Measurements from ENCODE around the gene NOTCH1.

The NOTCH1 gene

DNA sequence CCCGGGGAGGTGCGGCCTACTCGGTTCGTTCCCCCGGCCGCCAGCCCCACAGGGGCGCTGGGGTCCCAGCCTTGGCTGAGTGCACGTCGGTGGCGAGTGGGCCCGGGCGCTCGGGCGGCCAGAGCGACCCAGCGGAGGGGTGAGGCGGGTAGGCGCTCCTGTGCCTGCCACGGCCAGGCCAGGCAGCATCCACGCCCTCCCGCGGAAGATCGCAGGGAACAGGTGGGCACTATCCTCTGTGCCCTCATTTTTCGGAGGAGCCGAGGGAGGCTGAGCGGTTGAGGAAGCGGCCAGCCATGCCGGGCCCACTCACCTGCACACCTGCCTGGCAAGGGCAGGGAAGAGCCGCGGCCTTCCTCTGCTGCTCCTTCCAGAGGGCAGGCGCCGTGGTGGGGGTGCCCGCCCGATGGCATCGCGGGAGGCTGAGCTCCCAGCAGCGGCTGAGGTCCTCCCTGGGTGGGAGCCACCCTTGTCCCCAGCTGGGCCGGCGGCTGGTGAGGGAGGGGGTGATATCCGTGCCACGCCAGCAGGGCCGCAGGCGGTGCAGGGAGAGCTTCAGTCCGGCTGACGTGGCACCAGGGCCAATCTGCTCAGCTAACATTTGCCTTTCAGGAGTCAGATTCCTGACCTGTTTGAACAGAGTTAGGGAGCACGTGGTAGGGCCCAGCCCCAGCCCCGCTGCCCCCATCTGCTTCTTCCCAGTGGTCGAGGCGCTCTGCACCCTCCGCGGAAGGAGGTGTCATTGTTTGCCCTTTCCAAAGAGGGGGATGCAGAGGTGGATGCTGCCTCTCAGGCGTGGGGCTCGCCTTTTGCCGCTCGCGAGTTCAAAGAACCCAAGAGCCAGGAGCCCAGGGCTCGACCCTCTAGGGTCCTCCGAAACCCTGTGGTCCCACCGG, 61.4 kb downstream of the NOTCH1 start:
- peak in 2 of 3 donors; percentile 5 to 8 for DNase-seq
- Histone ChIP-seq H3K36me3 (ENCODE audit: control insufficient read depth, insufficient read depth, low read length) (peaks cover 3% of the 10 kb centered on the region), H3K4me3 (ENCODE audit: insufficient read depth, low read depth, low read length, poor library complexity, severe bottlenecking) (peak overlapping the region; percentile 49), H3K27ac (ENCODE audit: insufficient read depth, low read length, poor library complexity, severe bottlenecking) (peak overlapping the region; percentile 91), H3K27me3 (replicated peaks; ENCODE audit: control insufficient read depth, insufficient read depth, low read length, poor library complexity, severe bottlenecking) (no peaks in the 10 kb centered on the region), H3K4me1 (ENCODE audit: control insufficient read depth, insufficient read depth, low read length, poor library complexity, severe bottlenecking) (peaks cover 21% of the 10 kb centered on the region), H3K9me3 (ENCODE audit: control insufficient read depth, low read length) (no peaks in the 10 kb centered on the region)

DNA sequence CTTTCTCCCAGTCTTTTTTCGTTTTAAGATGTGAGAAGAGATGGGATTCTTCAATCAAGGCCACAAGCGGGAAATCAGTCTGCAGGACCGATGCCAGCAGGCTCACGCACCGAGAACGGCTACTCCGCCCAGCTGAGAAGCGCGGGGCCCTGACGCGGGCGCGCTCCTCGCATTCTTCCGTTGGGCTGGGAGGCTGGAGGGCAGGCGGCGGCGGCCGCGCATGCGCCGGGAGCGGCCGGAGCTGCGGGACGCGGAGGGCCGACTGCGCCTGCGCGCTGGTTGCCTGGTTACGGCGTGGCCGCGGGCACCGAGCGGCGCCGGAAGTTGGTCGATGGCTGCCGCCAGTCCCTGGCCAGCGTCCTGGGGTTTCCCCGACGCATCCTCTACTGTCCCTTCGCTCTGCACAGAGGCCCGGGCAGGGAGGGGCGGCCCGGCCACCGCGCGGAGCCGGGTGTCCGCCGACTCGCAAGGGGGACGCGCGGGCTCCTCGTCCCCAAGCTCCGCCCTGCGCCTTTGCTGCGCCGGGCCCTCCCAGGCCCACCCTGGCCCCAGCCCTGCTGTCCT, 62.2 kb downstream of the NOTCH1 start:
- Histone ChIP-seq H3K36me3 (ENCODE audit: control insufficient read depth, insufficient read depth, low read length) (peaks cover 3% of the 10 kb centered on the region), H3K27ac (ENCODE audit: insufficient read depth, low read length, poor library complexity, severe bottlenecking) (peak overlapping the region; percentile 91), H3K27me3 (replicated peaks; ENCODE audit: control insufficient read depth, insufficient read depth, low read length, poor library complexity, severe bottlenecking) (no peaks in the 10 kb centered on the region), H3K4me3 (ENCODE audit: insufficient read depth, low read depth, low read length, poor library complexity, severe bottlenecking) (peak overlapping the region; percentile 49), H3K9me3 (ENCODE audit: control insufficient read depth, low read length) (no peaks in the 10 kb centered on the region), H3K4me1 (ENCODE audit: control insufficient read depth, insufficient read depth, low read length, poor library complexity, severe bottlenecking) (peaks cover 21% of the 10 kb centered on the region)
- peak; percentile 86 to 93 (median 92) for DNase-seq

- Histone ChIP-seq H3K36me3 (ENCODE audit: control insufficient read depth, insufficient read depth, low read length) (peaks cover 9% of the 10 kb centered on the region), H3K27ac (ENCODE audit: insufficient read depth, low read length, poor library complexity, severe bottlenecking) (peak within 1 kb of the TSS; percentile 96), H3K27me3 (replicated peaks; ENCODE audit: control insufficient read depth, insufficient read depth, low read length, poor library complexity, severe bottlenecking) (no peaks in the 10 kb centered on the region), H3K4me3 (ENCODE audit: insufficient read depth, low read depth, low read length, poor library complexity, severe bottlenecking) (peak within 1 kb of the TSS; percentile 92), H3K4me1 (ENCODE audit: control insufficient read depth, insufficient read depth, low read length, poor library complexity, severe bottlenecking) (peaks cover 21% of the 10 kb centered on the region), H3K9me3 (ENCODE audit: control insufficient read depth, low read length) (no peaks in the 10 kb centered on the region)
- DNase-seq = peak; percentile 97 to 99 (median 99)
Measured at GRCh38 chr9:136482793-136483588, 62.9 kb downstream of the NOTCH1 start, which contains the start of gene SEC16A. Gene SEC16A (minus strand): TSS chr9:136483040. CDS start chr9:136477615, 5,425 bp downstream.

DNA sequence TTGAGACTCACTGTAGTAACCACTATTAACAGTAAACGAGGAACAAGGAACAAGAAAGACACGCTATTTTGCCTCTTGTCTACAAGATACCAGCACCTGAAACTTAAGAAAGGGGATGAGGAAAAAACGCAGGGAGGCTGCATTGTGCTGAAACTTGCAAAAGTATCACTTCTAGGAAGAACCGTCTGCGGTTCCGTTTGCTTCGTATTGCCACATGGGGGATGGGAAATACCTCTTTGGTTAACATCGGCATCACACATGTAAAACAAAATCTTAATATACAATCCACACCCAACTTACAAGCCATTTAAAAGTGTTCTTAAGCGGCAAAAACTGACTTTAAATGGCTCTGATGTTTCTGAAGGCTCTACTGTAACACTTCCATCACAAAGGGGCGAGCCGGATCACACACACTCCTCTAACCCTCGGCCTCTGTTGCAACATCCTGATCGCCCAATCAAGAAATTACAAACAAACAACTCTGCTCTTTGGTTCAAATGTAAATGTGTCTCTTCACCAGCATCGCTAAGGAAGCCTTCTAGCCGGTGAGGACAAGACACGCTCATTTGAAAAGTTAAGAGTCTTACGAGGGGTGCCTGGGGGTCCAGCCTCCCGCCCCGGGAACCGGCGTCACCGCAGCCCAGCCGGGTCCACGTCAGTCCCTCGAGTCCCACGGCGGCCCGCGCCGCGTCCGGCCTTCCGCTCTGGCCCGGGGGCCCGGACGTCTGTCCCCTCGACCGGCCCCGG, 63.6 kb downstream of the NOTCH1 start:
- Histone ChIP-seq H3K4me1 (ENCODE audit: control insufficient read depth, insufficient read depth, low read length, poor library complexity, severe bottlenecking) (peaks cover 21% of the 10 kb centered on the region), H3K36me3 (ENCODE audit: control insufficient read depth, insufficient read depth, low read length) (peaks cover 16% of the 10 kb centered on the region), H3K27me3 (replicated peaks; ENCODE audit: control insufficient read depth, insufficient read depth, low read length, poor library complexity, severe bottlenecking) (no peaks in the 10 kb centered on the region), H3K27ac (ENCODE audit: insufficient read depth, low read length, poor library complexity, severe bottlenecking) (peak overlapping the region; percentile 96), H3K9me3 (ENCODE audit: control insufficient read depth, low read length) (no peaks in the 10 kb centered on the region), H3K4me3 (ENCODE audit: insufficient read depth, low read depth, low read length, poor library complexity, severe bottlenecking) (peak overlapping the region; percentile 92)
- peak in 2 of 3 donors; percentile 5 to 29 for DNase-seq

DNA sequence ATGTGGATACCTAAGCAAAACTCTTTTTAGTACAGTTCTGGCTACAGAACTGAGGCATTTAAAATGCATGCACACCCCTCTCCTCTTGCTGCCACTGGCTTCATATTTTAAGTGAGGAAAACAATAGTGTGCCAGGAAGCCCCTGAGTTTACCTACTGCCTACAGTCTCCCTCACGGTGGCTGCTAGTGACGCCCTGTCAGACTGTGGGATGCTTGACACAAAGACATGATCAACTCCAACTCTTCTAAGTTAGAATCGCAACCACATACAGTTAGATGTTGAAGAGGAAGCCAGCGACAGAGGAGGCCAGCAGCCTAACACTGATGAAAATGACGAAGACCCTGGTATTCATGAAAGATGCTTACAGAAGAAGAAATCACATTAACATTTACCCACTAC, 64.3 kb downstream of the NOTCH1 start:
- H3K9me3 ChIP-seq (ENCODE audit: control insufficient read depth, low read length) = no peaks in the 10 kb centered on the region
- peak overlapping the region; percentile 92 for H3K4me3 ChIP-seq (ENCODE audit: insufficient read depth, low read depth, low read length, poor library complexity, severe bottlenecking)
- H3K4me1 ChIP-seq (ENCODE audit: control insufficient read depth, insufficient read depth, low read length, poor library complexity, severe bottlenecking) = peaks cover 21% of the 10 kb centered on the region
- no peak for DNase-seq
- H3K36me3 ChIP-seq (ENCODE audit: control insufficient read depth, insufficient read depth, low read length) = peaks cover 23% of the 10 kb centered on the region
- H3K27me3 ChIP-seq (replicated peaks; ENCODE audit: control insufficient read depth, insufficient read depth, low read length, poor library complexity, severe bottlenecking) = no peaks in the 10 kb centered on the region
- peak overlapping the region; percentile 96 for H3K27ac ChIP-seq (ENCODE audit: insufficient read depth, low read length, poor library complexity, severe bottlenecking)

DNA sequence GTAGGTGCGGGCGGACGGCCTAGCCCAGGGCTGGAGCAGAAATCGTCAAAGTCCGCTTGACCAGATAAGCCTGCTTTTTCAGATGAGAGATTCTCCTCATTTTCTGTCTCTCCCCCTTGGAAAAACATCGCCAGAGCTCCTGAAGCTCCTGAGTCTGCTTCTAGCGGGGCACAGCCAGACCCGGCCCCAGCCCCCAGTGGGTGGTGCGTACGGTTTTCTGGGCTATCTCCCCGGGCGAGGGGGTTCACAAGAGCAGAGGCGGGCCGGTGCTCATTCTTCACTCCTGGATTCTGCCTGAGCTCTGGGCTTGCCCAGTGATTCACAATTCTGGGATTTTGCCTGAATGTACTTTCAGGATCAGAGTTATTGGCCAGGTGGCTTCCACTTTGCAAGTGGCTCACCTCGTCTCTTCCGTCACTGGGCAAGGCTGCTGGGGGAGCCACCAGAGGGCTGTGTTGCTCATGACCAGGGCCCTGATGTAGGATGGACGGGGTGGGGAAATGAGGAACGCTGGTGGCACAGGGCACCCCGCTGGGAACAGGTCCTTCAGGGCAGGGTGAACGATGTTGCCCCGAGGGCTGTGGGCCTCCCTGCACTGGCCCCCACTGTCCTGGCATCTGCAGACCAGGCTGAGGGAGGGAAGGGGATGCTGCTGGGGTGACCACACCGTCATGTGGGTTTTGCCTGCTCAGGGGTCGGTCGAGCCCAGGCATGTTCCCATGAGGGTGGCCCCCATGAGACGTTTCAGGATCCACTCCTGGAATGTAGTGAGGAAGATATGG, 69.3 kb downstream of the NOTCH1 start:
- no peak for DNase-seq
- Histone ChIP-seq H3K4me3 (ENCODE audit: insufficient read depth, low read depth, low read length, poor library complexity, severe bottlenecking) (no peak overlapping the region), H3K27me3 (replicated peaks; ENCODE audit: control insufficient read depth, insufficient read depth, low read length, poor library complexity, severe bottlenecking) (no peaks in the 10 kb centered on the region), H3K9me3 (ENCODE audit: control insufficient read depth, low read length) (no peaks in the 10 kb centered on the region), H3K27ac (ENCODE audit: insufficient read depth, low read length, poor library complexity, severe bottlenecking) (no peak overlapping the region), H3K36me3 (ENCODE audit: control insufficient read depth, insufficient read depth, low read length) (peaks cover 71% of the 10 kb centered on the region), H3K4me1 (ENCODE audit: control insufficient read depth, insufficient read depth, low read length, poor library complexity, severe bottlenecking) (peaks cover 3% of the 10 kb centered on the region)

GRCh38 chr9:136474974-136475865, 70.6 kb downstream of the NOTCH1 start:
- no peak overlapping the region for H3K27ac ChIP-seq (ENCODE audit: insufficient read depth, low read length, poor library complexity, severe bottlenecking)
- no peaks in the 10 kb centered on the region for H3K9me3 ChIP-seq (ENCODE audit: control insufficient read depth, low read length)
- H3K27me3 ChIP-seq (replicated peaks; ENCODE audit: control insufficient read depth, insufficient read depth, low read length, poor library complexity, severe bottlenecking) = no peaks in the 10 kb centered on the region
- H3K36me3 ChIP-seq (ENCODE audit: control insufficient read depth, insufficient read depth, low read length) = peaks cover 83% of the 10 kb centered on the region
- H3K4me1 ChIP-seq (ENCODE audit: control insufficient read depth, insufficient read depth, low read length, poor library complexity, severe bottlenecking) = no peaks in the 10 kb centered on the region
- H3K4me3 ChIP-seq (ENCODE audit: insufficient read depth, low read depth, low read length, poor library complexity, severe bottlenecking) = no peak overlapping the region
- no peak for DNase-seq

DNA sequence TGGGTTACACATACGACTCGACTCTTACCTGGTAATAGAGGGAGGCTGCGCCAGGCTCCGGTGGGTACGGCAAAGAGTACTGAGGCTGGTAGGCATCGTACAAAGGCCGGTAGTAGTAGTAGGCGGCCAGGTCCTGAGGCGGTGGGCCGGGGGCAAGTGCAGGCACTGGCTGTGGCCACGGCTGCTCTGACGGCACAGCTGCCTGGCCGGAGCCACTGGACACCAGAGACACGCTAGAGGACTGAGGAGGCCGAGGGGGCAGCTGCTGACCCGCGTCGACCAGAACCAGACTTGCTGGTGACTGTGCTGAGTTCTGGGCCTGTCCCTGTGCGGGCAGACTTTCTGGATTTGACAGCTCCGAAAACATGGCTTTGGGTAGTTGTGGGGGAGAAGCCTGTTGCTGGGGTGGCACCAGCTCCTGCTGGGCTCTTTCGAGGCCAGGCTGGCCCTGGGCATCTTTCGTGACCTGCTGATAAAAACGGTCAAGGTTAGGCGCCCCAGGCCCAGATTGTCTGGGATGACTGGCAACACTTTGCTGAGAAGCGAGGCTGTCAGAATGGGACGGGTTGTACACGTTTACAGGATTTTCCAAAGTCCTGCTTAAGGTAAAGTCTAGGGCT, 71.7 kb downstream of the NOTCH1 start:
- Histone ChIP-seq H3K4me1 (ENCODE audit: control insufficient read depth, insufficient read depth, low read length, poor library complexity, severe bottlenecking) (no peaks in the 10 kb centered on the region), H3K27me3 (replicated peaks; ENCODE audit: control insufficient read depth, insufficient read depth, low read length, poor library complexity, severe bottlenecking) (no peaks in the 10 kb centered on the region), H3K27ac (ENCODE audit: insufficient read depth, low read length, poor library complexity, severe bottlenecking) (no peak overlapping the region), H3K4me3 (ENCODE audit: insufficient read depth, low read depth, low read length, poor library complexity, severe bottlenecking) (no peak overlapping the region), H3K9me3 (ENCODE audit: control insufficient read depth, low read length) (no peaks in the 10 kb centered on the region), H3K36me3 (ENCODE audit: control insufficient read depth, insufficient read depth, low read length) (peaks cover 90% of the 10 kb centered on the region)
- DNase-seq = no peak
